Uterus (tissue), 2 donors: ENCODE data around the gene BMERB1.

Experiments used
- POLR2A ChIP-seq, 2 donors: fragments of 450-650 bp; IDR thresholded peaks; one replicate each; pipeline ENCODE4 v1.6.1; 2016; ENCODE audit warnings: antibody characterized with exemption in 2 of 2, mild to moderate bottlenecking in 1 of 2, moderate library complexity in 1 of 2
- TF ChIP-seq, protein P1 (sequence below), 4 experiments: fragments of 200-600 bp in 2 of 4; fragments of 450-650 bp in 2 of 4; sonication (generic) in 2 of 4; IDR thresholded peaks; one replicate each; pipeline ENCODE4 v1.5.1; 2016 to 2019; ENCODE audit warnings: antibody characterized with exemption in 4 of 4, mild to moderate bottlenecking in 2 of 4, moderate library complexity in 1 of 4

- TF ChIP-seq, protein P1, sequence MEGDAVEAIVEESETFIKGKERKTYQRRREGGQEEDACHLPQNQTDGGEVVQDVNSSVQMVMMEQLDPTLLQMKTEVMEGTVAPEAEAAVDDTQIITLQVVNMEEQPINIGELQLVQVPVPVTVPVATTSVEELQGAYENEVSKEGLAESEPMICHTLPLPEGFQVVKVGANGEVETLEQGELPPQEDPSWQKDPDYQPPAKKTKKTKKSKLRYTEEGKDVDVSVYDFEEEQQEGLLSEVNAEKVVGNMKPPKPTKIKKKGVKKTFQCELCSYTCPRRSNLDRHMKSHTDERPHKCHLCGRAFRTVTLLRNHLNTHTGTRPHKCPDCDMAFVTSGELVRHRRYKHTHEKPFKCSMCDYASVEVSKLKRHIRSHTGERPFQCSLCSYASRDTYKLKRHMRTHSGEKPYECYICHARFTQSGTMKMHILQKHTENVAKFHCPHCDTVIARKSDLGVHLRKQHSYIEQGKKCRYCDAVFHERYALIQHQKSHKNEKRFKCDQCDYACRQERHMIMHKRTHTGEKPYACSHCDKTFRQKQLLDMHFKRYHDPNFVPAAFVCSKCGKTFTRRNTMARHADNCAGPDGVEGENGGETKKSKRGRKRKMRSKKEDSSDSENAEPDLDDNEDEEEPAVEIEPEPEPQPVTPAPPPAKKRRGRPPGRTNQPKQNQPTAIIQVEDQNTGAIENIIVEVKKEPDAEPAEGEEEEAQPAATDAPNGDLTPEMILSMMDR (IDR thresholded peaks at IDR 0.05) = no peak
- no peak for TF ChIP-seq POLR2A (IDR thresholded peaks at IDR 0.05)
These were observed 108.5 kb downstream of the BMERB1 start for GRCh38 chr16:15542734-15543347.
